ENCODE data around the gene LRRC75A. TPM values are rescaled to one million over a fixed set of nuclear protein-coding genes. Genes with fewer than 3 reads are reported as not detected.
A peak's percentile ranks its signal among the peaks of the same experiment; 100 is the strongest.

LRRC75A gene
- total and polyA plus RNA-seq, 2 experiments from 2014 or later, result 5.3 to 26.2 TPM

- H3K79me2 ChIP-seq (replicated peaks; ENCODE audit: insufficient read depth), result no peaks in the 10 kb centered on the region
Observed at GRCh38 chr17:16495980-16496819, 4.2 kb upstream of the LRRC75A start.

More at GRCh38 chr17:16495980-16496819, 4.2 kb upstream of the LRRC75A start:
- H3K36me3 Mint-ChIP-seq (ENCODE audit: low read depth), result peaks cover 2% of the 10 kb centered on the region; the same call in 1 of the 3 replicates
- ATAC-seq (no peak), DNase-seq (ENCODE audit: low spot score) (no peak)
- H3K4me3 Mint-ChIP-seq, result no peak overlapping the region
- no peak overlapping the region for H3K27ac Mint-ChIP-seq
- Histone ChIP-seq H3K4me1 (ENCODE audit: insufficient read depth) (peaks cover 22% of the 10 kb centered on the region), H3K27ac (ENCODE audit: low read depth) (peak overlapping the region; percentile 30; the same call in 1 of the 2 replicates), H3K36me3 (ENCODE audit: insufficient read depth) (no peaks in the 10 kb centered on the region), H3K27me3 (ENCODE audit: insufficient read depth) (no peaks in the 10 kb centered on the region), H3K4me3 (no peak overlapping the region), H3K9me2 (ENCODE audit: insufficient read depth) (peaks cover 4% of the 10 kb centered on the region), H2AFZ (no peak overlapping the region), H3K4me2 (peak overlapping the region; percentile 3; the same call in 1 of the 2 replicates), H3F3A (replicated peaks; ENCODE audit: low read depth) (peaks cover 16% of the 10 kb centered on the region), H4K20me1 (replicated peaks; ENCODE audit: insufficient read depth) (no peaks in the 10 kb centered on the region)
- peaks cover 17% of the 10 kb centered on the region for H3K27me3 Mint-ChIP-seq (ENCODE audit: insufficient read depth, low read depth, poor library complexity)
- TF ChIP-seq EZH2 (IDR thresholded peaks at IDR 0.05; ENCODE audit: low read depth, unreplicated experiment), result no peak
- no peak for TF ChIP-seq ZNF462 (CRISPR knock-in tag; IDR thresholded peaks at IDR 0.05)
- TF ChIP-seq CREB1 (CRISPR knock-in tag; IDR thresholded peaks at IDR 0.05; ENCODE audit: low read depth), result no peak
- no peak for TF ChIP-seq JUNB (IDR thresholded peaks at IDR 0.05; ENCODE audit: unreplicated experiment)
- TF ChIP-seq STAT1 (IDR thresholded peaks at IDR 0.05; ENCODE audit: unreplicated experiment), result no peak
- TF ChIP-seq ETS1 (IDR thresholded peaks at IDR 0.05), result no peak
- no peak for TF ChIP-seq POLR2AphosphoS5 (IDR thresholded peaks at IDR 0.05; ENCODE audit: low read depth)
- no peak for TF ChIP-seq ZNF331 (CRISPR knock-in tag; IDR thresholded peaks at IDR 0.05; ENCODE audit: low read depth)
- TF ChIP-seq, protein P1, sequence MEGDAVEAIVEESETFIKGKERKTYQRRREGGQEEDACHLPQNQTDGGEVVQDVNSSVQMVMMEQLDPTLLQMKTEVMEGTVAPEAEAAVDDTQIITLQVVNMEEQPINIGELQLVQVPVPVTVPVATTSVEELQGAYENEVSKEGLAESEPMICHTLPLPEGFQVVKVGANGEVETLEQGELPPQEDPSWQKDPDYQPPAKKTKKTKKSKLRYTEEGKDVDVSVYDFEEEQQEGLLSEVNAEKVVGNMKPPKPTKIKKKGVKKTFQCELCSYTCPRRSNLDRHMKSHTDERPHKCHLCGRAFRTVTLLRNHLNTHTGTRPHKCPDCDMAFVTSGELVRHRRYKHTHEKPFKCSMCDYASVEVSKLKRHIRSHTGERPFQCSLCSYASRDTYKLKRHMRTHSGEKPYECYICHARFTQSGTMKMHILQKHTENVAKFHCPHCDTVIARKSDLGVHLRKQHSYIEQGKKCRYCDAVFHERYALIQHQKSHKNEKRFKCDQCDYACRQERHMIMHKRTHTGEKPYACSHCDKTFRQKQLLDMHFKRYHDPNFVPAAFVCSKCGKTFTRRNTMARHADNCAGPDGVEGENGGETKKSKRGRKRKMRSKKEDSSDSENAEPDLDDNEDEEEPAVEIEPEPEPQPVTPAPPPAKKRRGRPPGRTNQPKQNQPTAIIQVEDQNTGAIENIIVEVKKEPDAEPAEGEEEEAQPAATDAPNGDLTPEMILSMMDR (conservative IDR thresholded peaks at IDR 0.05; ENCODE audit: low read depth in 2 of 2), result no peak
- TF ChIP-seq NANOG (IDR thresholded peaks at IDR 0.05; ENCODE audit: borderline replicate concordance), result no peak
- no peak for TF ChIP-seq EZH2phosphoT487 (IDR thresholded peaks at IDR 0.05; ENCODE audit: unreplicated experiment)
- TF ChIP-seq, protein P2, sequence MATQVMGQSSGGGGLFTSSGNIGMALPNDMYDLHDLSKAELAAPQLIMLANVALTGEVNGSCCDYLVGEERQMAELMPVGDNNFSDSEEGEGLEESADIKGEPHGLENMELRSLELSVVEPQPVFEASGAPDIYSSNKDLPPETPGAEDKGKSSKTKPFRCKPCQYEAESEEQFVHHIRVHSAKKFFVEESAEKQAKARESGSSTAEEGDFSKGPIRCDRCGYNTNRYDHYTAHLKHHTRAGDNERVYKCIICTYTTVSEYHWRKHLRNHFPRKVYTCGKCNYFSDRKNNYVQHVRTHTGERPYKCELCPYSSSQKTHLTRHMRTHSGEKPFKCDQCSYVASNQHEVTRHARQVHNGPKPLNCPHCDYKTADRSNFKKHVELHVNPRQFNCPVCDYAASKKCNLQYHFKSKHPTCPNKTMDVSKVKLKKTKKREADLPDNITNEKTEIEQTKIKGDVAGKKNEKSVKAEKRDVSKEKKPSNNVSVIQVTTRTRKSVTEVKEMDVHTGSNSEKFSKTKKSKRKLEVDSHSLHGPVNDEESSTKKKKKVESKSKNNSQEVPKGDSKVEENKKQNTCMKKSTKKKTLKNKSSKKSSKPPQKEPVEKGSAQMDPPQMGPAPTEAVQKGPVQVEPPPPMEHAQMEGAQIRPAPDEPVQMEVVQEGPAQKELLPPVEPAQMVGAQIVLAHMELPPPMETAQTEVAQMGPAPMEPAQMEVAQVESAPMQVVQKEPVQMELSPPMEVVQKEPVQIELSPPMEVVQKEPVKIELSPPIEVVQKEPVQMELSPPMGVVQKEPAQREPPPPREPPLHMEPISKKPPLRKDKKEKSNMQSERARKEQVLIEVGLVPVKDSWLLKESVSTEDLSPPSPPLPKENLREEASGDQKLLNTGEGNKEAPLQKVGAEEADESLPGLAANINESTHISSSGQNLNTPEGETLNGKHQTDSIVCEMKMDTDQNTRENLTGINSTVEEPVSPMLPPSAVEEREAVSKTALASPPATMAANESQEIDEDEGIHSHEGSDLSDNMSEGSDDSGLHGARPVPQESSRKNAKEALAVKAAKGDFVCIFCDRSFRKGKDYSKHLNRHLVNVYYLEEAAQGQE (IDR thresholded peaks at IDR 0.05; ENCODE audit: unreplicated experiment), result no peak
- no peak for TF ChIP-seq ZNF114 (CRISPR knock-in tag; IDR thresholded peaks at IDR 0.05)
- peaks cover 28% of the 10 kb centered on the region for H3K4me1 Mint-ChIP-seq
- no peaks in the 10 kb centered on the region for H3K9me3 Mint-ChIP-seq
